DND-41 (cell line): Measurements from ENCODE around the gene CASKIN2.

Experiments used
- ATAC-seq: fragments of 200-7000 bp; cut with Tn5 transposase; 3 replicates; pipeline ENCODE4 v1.9.1; 2021; ENCODE audit warnings: low read depth; ENCODE audit not compliant: insufficient read depth
- DNase-seq: peaks from one replicate; pipeline ENCODE4 v3.0.0-alpha.2; 2020
- H2AFZ ChIP-seq: 2 replicates; pipeline ENCODE4 v1.6.0; 2012; ENCODE audit warnings: low read depth, low read length
- H3K27ac ChIP-seq: 2 replicates; pipeline ENCODE4 v1.5.1; 2012; ENCODE audit warnings: low read length, inconsistent platforms
- H3K27me3 ChIP-seq: fragments of 200-600 bp; sonication (generic); 2 replicates; pipeline ENCODE4 v1.6.0; 2012; ENCODE audit warnings: low read length, mild to moderate bottlenecking, inconsistent platforms; ENCODE audit not compliant: insufficient read depth, poor library complexity
- H3K36me3 ChIP-seq: 2 replicates; pipeline ENCODE4 v1.5.1; 2012; ENCODE audit warnings: low read length, inconsistent platforms; ENCODE audit not compliant: insufficient read depth
- H3K4me1 ChIP-seq: 2 replicates; pipeline ENCODE4 v1.5.1; 2012; ENCODE audit warnings: mild to moderate bottlenecking, low read length; ENCODE audit not compliant: insufficient read depth
- H3K4me2 ChIP-seq: 2 replicates; pipeline ENCODE4 v1.6.0; 2012; ENCODE audit warnings: mild to moderate bottlenecking, moderate library complexity, low read length, inconsistent platforms; ENCODE audit not compliant: insufficient read depth
- H3K4me3 ChIP-seq, 2 experiments: fragments of 200-600 bp in 1 of 2; shearing (Covaris generic) in 1 of 2; 2 replicates each; pipeline ENCODE4 v1.5.1; 2012 to 2016; ENCODE audit warnings: inconsistent platforms in 2 of 2, low read length in 2 of 2, mild to moderate bottlenecking in 2 of 2, low read depth in 1 of 2, moderate library complexity in 1 of 2
- H3K79me2 ChIP-seq: 2 replicates; pipeline ENCODE4 v1.6.0; 2012; ENCODE audit warnings: low read length, inconsistent platforms; ENCODE audit not compliant: insufficient read depth
- H3K9ac ChIP-seq: 2 replicates; pipeline ENCODE4 v1.6.0; 2012; ENCODE audit warnings: low read depth, mild to moderate bottlenecking, inconsistent platforms, low read length, moderate library complexity
- H3K9me3 ChIP-seq: 2 replicates; pipeline ENCODE4 v1.5.1; 2012; ENCODE audit warnings: low read length, moderate library complexity, mild to moderate bottlenecking, inconsistent platforms; ENCODE audit not compliant: insufficient read depth, severe bottlenecking
- H4K20me1 ChIP-seq: 2 replicates; pipeline ENCODE4 v1.6.0; 2012; ENCODE audit warnings: low read length; ENCODE audit not compliant: insufficient read depth
- EZH2 ChIP-seq: IDR thresholded peaks from 3 replicates; pipeline ENCODE4 v1.6.1; 2012; ENCODE audit warnings: borderline replicate concordance, low read depth, mild to moderate bottlenecking, moderate library complexity, low read length, inconsistent platforms; ENCODE audit not compliant: severe bottlenecking
- TF ChIP-seq, protein P1 (sequence below): IDR thresholded peaks from 2 replicates; pipeline ENCODE4 v1.5.1; 2012; ENCODE audit warnings: borderline replicate concordance, low read length, moderate library complexity, mild to moderate bottlenecking; ENCODE audit not compliant: poor library complexity, severe bottlenecking; ENCODE audit errors: extremely low read depth

CASKIN2 gene

DNA sequence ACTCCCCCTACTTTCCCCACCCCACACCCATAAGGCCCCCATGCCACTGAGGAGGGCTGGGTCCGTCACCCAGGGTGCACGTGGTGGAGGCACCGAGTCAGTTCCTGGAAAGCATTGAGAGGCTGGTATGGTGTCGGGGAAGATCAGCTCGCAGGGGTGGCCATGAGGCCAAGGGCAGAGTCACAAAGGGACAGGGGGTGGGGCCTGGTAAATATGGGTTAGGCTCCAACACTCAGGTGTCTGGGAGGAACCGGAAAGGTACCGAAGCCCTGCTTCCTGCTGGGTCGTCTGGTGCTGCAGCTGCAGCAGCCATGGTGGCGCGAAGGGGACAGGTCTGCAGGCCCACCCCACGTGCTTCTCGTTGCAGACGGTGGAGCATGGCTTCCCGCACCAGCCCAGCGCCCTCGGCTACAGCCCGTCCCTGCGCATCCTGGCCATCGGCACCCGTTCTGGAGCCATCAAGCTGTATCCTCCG, 40.4 kb upstream of the CASKIN2 start:
- TF ChIP-seq EZH2, result no peak
- TF ChIP-seq, protein P1, sequence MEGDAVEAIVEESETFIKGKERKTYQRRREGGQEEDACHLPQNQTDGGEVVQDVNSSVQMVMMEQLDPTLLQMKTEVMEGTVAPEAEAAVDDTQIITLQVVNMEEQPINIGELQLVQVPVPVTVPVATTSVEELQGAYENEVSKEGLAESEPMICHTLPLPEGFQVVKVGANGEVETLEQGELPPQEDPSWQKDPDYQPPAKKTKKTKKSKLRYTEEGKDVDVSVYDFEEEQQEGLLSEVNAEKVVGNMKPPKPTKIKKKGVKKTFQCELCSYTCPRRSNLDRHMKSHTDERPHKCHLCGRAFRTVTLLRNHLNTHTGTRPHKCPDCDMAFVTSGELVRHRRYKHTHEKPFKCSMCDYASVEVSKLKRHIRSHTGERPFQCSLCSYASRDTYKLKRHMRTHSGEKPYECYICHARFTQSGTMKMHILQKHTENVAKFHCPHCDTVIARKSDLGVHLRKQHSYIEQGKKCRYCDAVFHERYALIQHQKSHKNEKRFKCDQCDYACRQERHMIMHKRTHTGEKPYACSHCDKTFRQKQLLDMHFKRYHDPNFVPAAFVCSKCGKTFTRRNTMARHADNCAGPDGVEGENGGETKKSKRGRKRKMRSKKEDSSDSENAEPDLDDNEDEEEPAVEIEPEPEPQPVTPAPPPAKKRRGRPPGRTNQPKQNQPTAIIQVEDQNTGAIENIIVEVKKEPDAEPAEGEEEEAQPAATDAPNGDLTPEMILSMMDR, result no peak
- no peak for DNase-seq
- H3K27me3 ChIP-seq, result no peaks in the 10 kb centered on the region
- no peak overlapping the region for H2AFZ ChIP-seq
- H3K4me3 ChIP-seq, result no peak overlapping the region
- no peak overlapping the region for H3K9ac ChIP-seq
- H3K9me3 ChIP-seq, result no peaks in the 10 kb centered on the region
- H3K27ac ChIP-seq, result no peak overlapping the region
- H3K36me3 ChIP-seq, result no peaks in the 10 kb centered on the region
- H4K20me1 ChIP-seq, result no peaks in the 10 kb centered on the region
- ATAC-seq, result no peak
- no peaks in the 10 kb centered on the region for H3K79me2 ChIP-seq
- H3K4me2 ChIP-seq, result no peak overlapping the region
- no peaks in the 10 kb centered on the region for H3K4me1 ChIP-seq

DNA sequence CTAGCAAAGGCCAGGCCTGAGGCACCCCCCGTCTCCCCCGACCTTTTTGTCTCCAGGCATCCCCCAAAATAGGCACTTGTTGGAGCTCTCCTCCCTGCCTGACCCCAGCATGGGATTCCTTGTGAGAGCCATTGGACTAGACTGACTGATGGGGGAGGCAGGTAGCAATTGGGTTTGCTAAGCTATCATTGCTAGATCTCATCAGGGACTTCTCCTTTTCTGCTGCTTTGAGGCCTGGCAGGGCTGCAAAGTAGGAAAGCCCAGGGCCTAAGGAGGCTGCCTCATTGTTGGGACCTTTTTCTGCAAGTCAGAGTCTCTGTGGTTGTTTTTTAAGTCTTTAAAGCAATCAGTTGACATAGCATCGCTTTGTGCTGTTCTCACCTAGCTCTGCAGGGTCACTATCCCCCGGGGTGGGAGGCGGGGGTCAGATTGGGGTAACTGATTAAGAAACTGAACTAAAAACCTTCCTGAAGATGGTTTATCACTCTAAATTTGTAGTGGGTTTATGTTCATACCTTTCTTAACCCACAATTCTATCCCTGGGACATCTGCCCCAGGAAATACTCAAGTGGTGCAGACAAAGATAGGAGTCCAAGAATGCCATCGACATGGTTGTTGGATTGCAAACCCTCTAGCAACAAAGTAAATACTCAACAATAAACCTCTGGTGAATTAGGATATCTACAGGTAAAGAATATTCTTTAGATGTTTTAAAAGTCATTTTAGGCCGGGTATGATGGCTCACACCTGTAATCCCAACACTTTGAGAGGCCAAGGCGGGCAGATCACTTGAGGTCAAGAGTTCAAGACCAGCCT, 38.2 kb upstream of the CASKIN2 start:
- no peaks in the 10 kb centered on the region for H3K79me2 ChIP-seq
- ATAC-seq, result no peak

DNA sequence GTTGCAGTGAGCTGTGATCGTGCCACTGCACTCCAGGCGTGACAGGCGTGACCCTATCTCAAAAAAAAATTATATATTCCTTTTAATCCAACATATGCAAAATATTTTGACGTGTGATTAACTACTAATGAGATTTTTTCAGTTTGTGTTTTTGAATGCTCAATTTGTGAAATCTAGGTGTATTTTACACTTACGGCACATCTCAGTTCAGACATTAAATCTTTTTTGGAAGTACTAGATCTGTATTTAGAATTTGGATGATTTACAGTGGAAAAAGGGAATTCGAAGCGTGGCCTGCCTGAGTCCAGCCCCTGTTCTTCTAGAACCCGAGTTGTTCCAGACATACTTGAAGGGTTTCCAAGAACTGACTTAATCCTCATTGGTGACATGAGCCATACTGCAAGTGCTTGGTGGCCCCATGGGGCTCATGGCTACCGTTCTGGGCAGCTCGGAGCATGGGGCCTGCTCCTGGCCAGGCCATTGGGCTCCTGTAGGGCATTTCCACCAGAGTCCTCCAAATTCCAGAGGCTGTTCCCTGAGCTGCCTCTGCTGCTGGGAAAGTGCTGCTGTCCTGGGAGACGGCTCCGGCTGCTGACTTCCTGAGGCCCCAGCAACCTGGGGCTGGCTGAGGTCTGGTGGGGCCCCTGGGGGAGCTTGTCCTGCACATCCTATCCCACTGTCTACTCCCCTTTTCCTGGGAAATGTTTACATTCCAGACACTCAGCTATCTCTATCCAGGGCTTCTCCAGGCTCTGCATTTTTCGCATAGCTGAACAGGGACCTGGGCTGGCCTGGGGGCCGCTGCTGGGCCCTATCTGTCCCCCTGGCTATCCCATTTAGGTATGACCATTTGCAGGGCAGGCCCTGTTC, 37.3 kb upstream of the CASKIN2 start:
- TF ChIP-seq EZH2, result no peak
- TF ChIP-seq, protein P1, result no peak
- Histone ChIP-seq H4K20me1 (no peaks in the 10 kb centered on the region), H3K4me2 (no peak overlapping the region), H3K9ac (no peak overlapping the region), H2AFZ (no peak overlapping the region), H3K4me3 (no peak overlapping the region), H3K9me3 (no peaks in the 10 kb centered on the region), H3K27ac (no peak overlapping the region), H3K27me3 (no peaks in the 10 kb centered on the region), H3K4me1 (no peaks in the 10 kb centered on the region), H3K79me2 (no peaks in the 10 kb centered on the region), H3K36me3 (no peaks in the 10 kb centered on the region)
- DNase-seq (no peak), ATAC-seq (no peak)

More for the DNA sequence above, 38.2 kb upstream of the CASKIN2 start:
- no peak overlapping the region for H2AFZ ChIP-seq
- no peak overlapping the region for H3K9ac ChIP-seq
- no peak overlapping the region for H3K4me3 ChIP-seq
- H3K4me1 ChIP-seq, result no peaks in the 10 kb centered on the region
- TF ChIP-seq, protein P1, result no peak
- TF ChIP-seq EZH2, result no peak
- H4K20me1 ChIP-seq, result no peaks in the 10 kb centered on the region
- H3K9me3 ChIP-seq, result no peaks in the 10 kb centered on the region
- no peak overlapping the region for H3K27ac ChIP-seq
- no peaks in the 10 kb centered on the region for H3K36me3 ChIP-seq
- H3K27me3 ChIP-seq, result no peaks in the 10 kb centered on the region
- no peak for DNase-seq
- no peak overlapping the region for H3K4me2 ChIP-seq
